ENCODE data around the gene CD36. TPM values are rescaled to one million over a fixed set of nuclear protein-coding genes. Genes with fewer than 3 reads are reported as not detected.

The CD36 gene
- total and polyA plus RNA-seq, 10 of the 15 experiments (the other 5 are each of a cell fraction or from before 2014, with no cell fraction given) = 0.20 to 283 (median 172) TPM

- no peak for TF ChIP-seq USF1 (IDR thresholded peaks at IDR 0.05; ENCODE audit: borderline replicate concordance, extremely low read length, insufficient read depth, low read depth, low read length)
- no peak for TF ChIP-seq GABPA (IDR thresholded peaks at IDR 0.05; ENCODE audit: low read depth)
- no peak for TF ChIP-seq WRNIP1 (IDR thresholded peaks at IDR 0.05; ENCODE audit: borderline replicate concordance, low read depth, low read length)
- TF ChIP-seq MYC (IDR thresholded peaks at IDR 0.05; ENCODE audit: insufficient read depth, insufficient read length, insufficient replicate concordance, low read length, severe bottlenecking) = no peak
- TF ChIP-seq DPF2 (IDR thresholded peaks at IDR 0.05) = 0 out of 2 replicates have a peak, but pooled peaks have one; percentile 33
- TF ChIP-seq IRF5 (IDR thresholded peaks at IDR 0.05; ENCODE audit: borderline replicate concordance) = no peak
- TF ChIP-seq RUNX3 (IDR thresholded peaks at IDR 0.05; ENCODE audit: low read length) = peak; percentile 99
- TF ChIP-seq POU2F2 (IDR thresholded peaks at IDR 0.05; ENCODE audit: borderline replicate concordance, low read depth, low read length) = no peak
- peak; percentile 89 for TF ChIP-seq ZBED1 (IDR thresholded peaks at IDR 0.05; ENCODE audit: borderline replicate concordance)
- TF ChIP-seq MXI1 (IDR thresholded peaks at IDR 0.05; ENCODE audit: low read depth, low read length) = no peak
- TF ChIP-seq TCF12 (IDR thresholded peaks at IDR 0.05; ENCODE audit: low read depth, low read length) = no peak
- TF ChIP-seq POLR2AphosphoS2 (IDR thresholded peaks at IDR 0.05; ENCODE audit: low read depth, low read length) = no peak
- no peak for TF ChIP-seq ASH2L (IDR thresholded peaks at IDR 0.05; ENCODE audit: borderline replicate concordance, low read depth)
- TF ChIP-seq EP300 (IDR thresholded peaks at IDR 0.05; ENCODE audit: borderline replicate concordance in 1 of 2, control insufficient read depth in 1 of 2, low read depth in 2 of 2, low read length in 2 of 2) = peak in 1 of 2 experiments; percentile 72; a peak in 1 of 4 replicates
- TF ChIP-seq SIX5 (IDR thresholded peaks at IDR 0.05; ENCODE audit: low read depth, low read length, severe bottlenecking) = no peak
- TF ChIP-seq CBFB (IDR thresholded peaks at IDR 0.05; ENCODE audit: low read depth) = peak; percentile 88
- no peak for TF ChIP-seq BRCA1 (IDR thresholded peaks at IDR 0.05; ENCODE audit: low read depth, low read length)
- TF ChIP-seq ZNF24 (IDR thresholded peaks at IDR 0.05) = no peak
- no peak for TF ChIP-seq FOXK2 (IDR thresholded peaks at IDR 0.05)
- peak; percentile 50; the same call in 1 of the 2 replicates for TF ChIP-seq PAX5 (IDR thresholded peaks at IDR 0.05; ENCODE audit: borderline replicate concordance, low read depth, low read length)
- no peak for TF ChIP-seq SMAD1 (IDR thresholded peaks at IDR 0.05; ENCODE audit: low read depth, partially characterized antibody)
- no peak for TF ChIP-seq ZSCAN29 (IDR thresholded peaks at IDR 0.05)
- peak; percentile 82 for TF ChIP-seq BCL11A (IDR thresholded peaks at IDR 0.05; ENCODE audit: low read depth, low read length)
- TF ChIP-seq ATF7 (IDR thresholded peaks at IDR 0.05; ENCODE audit: low read depth) = 0 out of 2 replicates have a peak, but pooled peaks have one; percentile 10
- no peak for TF ChIP-seq NR2C1 (IDR thresholded peaks at IDR 0.05)
- no peak for TF ChIP-seq LARP7 (IDR thresholded peaks at IDR 0.05)
- TF ChIP-seq SKIL (IDR thresholded peaks at IDR 0.05; ENCODE audit: low read depth, poor library complexity, severe bottlenecking) = no peak
- no peak for TF ChIP-seq ZNF622 (IDR thresholded peaks at IDR 0.05)
- TF ChIP-seq STAT3 (IDR thresholded peaks at IDR 0.05; ENCODE audit: low read depth, low read length) = no peak
Measured at GRCh38 chr7:80637911-80638765, at the start of gene CD36 (continued).
